Type B pancreatic cell (in vitro differentiated cells): Measurements from ENCODE around the gene C11orf98. TPM values are rescaled to one million over a fixed set of nuclear protein-coding genes. Genes with fewer than 3 reads are reported as not detected.
A peak's percentile ranks its signal among the peaks of the same experiment; 100 is the strongest.
"Not testable (repeated sequence)": the region's sequence is repeated elsewhere in the genome, so short reads cannot be mapped to it uniquely, and the experiment has no call there.

Experiments
- DNase-seq: peaks from one replicate; pipeline ENCODE4 v3.0.0; 2021; ENCODE audit warnings: mixed read lengths; ENCODE audit not compliant: unreplicated experiment; ENCODE audit errors: extremely low spot score
- H3K27ac Mint-ChIP-seq: 2 replicates; pipeline ENCODE4 v1.8.0; 2021; ENCODE audit warnings: mild to moderate bottlenecking, mixed read lengths
- H3K27me3 Mint-ChIP-seq: 2 replicates; pipeline ENCODE4 v1.8.0; 2021; ENCODE audit warnings: mixed read lengths
- H3K36me3 Mint-ChIP-seq: 2 replicates; pipeline ENCODE4 v1.8.0; 2021; ENCODE audit warnings: mixed read lengths
- H3K4me1 Mint-ChIP-seq: one replicate; pipeline ENCODE4 v1.8.0; 2021; ENCODE audit warnings: mixed read lengths; ENCODE audit not compliant: unreplicated experiment
- H3K4me3 Mint-ChIP-seq: 2 replicates; pipeline ENCODE4 v1.8.0; 2021; ENCODE audit warnings: mild to moderate bottlenecking, mixed read lengths
- H3K9me3 Mint-ChIP-seq: 2 replicates; pipeline ENCODE4 v1.8.0; 2021; ENCODE audit warnings: mixed read lengths
- total RNA-seq: library from RNA; stranded (reverse); gene quantifications from 2 replicates; pipeline ENCODE4 v1.2.1, GENCODE V29; 2021; ENCODE audit warnings: low replicate concordance
- TF ChIP-seq, protein P1 (sequence below): fragments of 200-600 bp; sonication (generic); conservative IDR thresholded peaks from 2 replicates; pipeline ENCODE4 v1.5.0; 2021; ENCODE audit warnings: antibody characterized with exemption, mild to moderate bottlenecking

The C11orf98 gene
- total RNA-seq, 1 donor from 2014 or later = 69.2 TPM

DNA sequence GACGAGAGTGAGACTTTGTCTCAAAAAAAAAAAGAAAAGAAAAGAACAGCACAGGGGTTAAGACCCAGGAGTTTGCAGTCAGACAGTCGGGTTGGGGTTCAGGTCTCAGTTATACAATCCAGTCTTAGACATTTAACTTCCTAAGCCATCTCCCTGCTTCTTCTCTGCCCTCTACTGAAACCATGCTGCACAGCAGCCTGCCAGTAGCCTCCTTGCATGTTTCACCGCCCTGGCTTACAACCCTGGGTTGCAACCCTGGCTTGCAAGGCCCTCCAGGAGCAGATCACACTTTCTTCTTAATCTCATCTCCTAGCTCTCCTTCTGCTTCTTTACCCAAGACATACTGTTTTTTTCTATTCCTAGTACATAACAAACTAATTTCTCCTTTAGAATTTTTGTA lies 37.3 kb downstream of the C11orf98 start:
- no peak for DNase-seq
- no peaks in the 10 kb centered on the region for H3K9me3 Mint-ChIP-seq
- no peak overlapping the region for H3K27ac Mint-ChIP-seq
- peaks cover 36% of the 10 kb centered on the region for H3K36me3 Mint-ChIP-seq
- H3K4me1 Mint-ChIP-seq = no peaks in the 10 kb centered on the region
- no peaks in the 10 kb centered on the region for H3K27me3 Mint-ChIP-seq
- H3K4me3 Mint-ChIP-seq = no peak overlapping the region
- TF ChIP-seq, protein P1, sequence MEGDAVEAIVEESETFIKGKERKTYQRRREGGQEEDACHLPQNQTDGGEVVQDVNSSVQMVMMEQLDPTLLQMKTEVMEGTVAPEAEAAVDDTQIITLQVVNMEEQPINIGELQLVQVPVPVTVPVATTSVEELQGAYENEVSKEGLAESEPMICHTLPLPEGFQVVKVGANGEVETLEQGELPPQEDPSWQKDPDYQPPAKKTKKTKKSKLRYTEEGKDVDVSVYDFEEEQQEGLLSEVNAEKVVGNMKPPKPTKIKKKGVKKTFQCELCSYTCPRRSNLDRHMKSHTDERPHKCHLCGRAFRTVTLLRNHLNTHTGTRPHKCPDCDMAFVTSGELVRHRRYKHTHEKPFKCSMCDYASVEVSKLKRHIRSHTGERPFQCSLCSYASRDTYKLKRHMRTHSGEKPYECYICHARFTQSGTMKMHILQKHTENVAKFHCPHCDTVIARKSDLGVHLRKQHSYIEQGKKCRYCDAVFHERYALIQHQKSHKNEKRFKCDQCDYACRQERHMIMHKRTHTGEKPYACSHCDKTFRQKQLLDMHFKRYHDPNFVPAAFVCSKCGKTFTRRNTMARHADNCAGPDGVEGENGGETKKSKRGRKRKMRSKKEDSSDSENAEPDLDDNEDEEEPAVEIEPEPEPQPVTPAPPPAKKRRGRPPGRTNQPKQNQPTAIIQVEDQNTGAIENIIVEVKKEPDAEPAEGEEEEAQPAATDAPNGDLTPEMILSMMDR = no peak

- TF ChIP-seq, protein P1 = no peak
- peaks cover 19% of the 10 kb centered on the region for H3K4me1 Mint-ChIP-seq
These were observed 42.4 kb downstream of the C11orf98 start for GRCh38 chr11:62622476-62623089.

DNA sequence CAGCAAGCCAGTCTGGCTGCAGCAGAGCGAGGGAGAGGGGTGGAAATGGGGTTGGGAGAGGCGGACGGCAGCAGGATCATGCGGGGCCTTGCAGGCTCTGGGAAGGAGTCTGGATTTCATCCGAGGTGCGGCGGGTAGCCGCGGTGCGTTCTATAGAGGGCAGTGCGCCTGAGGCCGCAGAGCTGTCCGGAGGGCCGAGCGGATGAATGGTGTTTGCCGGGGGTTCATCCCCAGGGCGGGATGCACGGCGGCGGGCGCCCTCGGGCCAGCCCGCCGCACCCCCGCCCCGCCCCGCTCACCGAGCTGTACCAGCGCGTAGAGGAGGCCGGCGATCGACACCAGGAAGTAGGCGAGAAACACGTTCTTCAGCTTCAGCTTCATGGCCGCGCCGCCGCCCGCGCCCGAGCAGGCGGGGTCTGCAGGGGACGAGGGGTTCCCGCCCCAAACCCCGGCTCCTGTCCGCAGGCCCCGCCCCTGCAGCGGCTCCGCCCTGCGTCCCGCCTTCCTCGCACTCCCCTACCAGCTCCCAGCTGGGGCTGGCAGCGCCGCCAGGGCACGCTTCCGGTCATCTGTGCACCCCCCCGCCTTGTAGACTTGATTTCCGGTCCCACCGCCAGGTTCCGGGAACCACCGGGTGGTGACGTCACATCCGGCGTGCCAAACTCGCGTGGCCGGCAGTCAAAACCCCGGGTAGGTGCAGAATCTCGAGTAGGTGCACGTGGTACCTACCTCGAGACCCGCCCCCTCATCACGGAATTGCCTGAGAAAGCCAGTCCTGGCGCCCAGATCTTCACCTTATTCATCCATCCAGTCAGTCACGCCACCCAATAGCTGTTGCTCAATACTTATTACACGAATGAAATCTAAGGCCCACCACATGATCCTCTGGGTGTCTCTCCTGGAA lies 43.2 kb downstream of the C11orf98 start, which contains the start of gene B3GAT3:
Gene B3GAT3, minus strand, starts transcription at position 420 of the 904 bp plus-strand sequence. Its CDS starts 39 bp downstream, at position 381.
- H3K4me1 Mint-ChIP-seq = peaks cover 19% of the 10 kb centered on the region
- H3K4me3 Mint-ChIP-seq = peak within 1 kb of the TSS; percentile 98
- DNase-seq = peak; percentile 98
- H3K27ac Mint-ChIP-seq = peak within 1 kb of the TSS; percentile 94
- peaks cover 9% of the 10 kb centered on the region for H3K36me3 Mint-ChIP-seq
- TF ChIP-seq, protein P1 = peak; percentile 47
- H3K9me3 Mint-ChIP-seq = no peaks in the 10 kb centered on the region
- no peaks in the 10 kb centered on the region for H3K27me3 Mint-ChIP-seq

More at GRCh38 chr11:62622476-62623089, 42.4 kb downstream of the C11orf98 start:
- peaks cover 14% of the 10 kb centered on the region for H3K36me3 Mint-ChIP-seq
- H3K27me3 Mint-ChIP-seq = no peaks in the 10 kb centered on the region
- no peaks in the 10 kb centered on the region for H3K9me3 Mint-ChIP-seq
- H3K27ac Mint-ChIP-seq = peak overlapping the region; percentile 94
- DNase-seq = no peak
- peak overlapping the region; percentile 98 for H3K4me3 Mint-ChIP-seq

DNA sequence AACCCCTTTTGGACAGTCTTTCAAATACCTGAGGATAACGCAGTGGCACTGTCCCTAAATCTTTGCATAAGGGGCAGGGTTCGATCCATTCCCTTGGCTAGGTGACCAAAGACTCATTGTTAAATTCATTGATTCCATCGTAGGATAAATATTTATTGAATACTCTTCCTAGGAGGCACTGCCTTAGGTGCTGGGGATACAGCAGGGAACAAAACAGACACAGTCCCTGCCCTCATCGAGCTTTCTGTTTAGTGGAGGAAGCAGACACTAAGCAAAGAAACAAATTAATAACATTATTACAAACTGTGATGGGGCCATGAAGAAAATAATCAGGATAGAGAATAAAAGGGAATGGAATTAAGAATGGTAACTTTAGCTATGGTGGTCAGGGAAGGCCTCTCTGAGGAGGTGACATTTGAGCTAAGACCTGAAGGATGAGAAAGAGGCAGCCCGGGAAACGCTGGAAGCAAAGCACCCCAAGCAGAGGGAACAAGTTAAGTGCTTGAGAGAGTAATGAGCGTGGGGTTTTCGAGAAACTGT lies 43.9 kb downstream of the C11orf98 start:
- DNase-seq = no peak
- Mint-ChIP-seq H3K4me1 (peaks cover 19% of the 10 kb centered on the region), H3K4me3 (peak overlapping the region; percentile 98), H3K9me3 (no peaks in the 10 kb centered on the region), H3K27ac (peak overlapping the region; percentile 93), H3K36me3 (peaks cover 9% of the 10 kb centered on the region), H3K27me3 (no peaks in the 10 kb centered on the region)
- TF ChIP-seq, protein P1 = no peak

- not testable (repeated sequence) for H3K27me3 Mint-ChIP-seq, H3K36me3 Mint-ChIP-seq, H3K4me3 Mint-ChIP-seq, H3K27ac Mint-ChIP-seq, H3K9me3 Mint-ChIP-seq, DNase-seq
- peaks cover 16% of the 10 kb centered on the region for H3K4me1 Mint-ChIP-seq
These were observed 48.1 kb downstream of the C11orf98 start for GRCh38 chr11:62616957-62617356.
